Medulla oblongata (tissue), 1 donor: ENCODE measurements around the gene EVX1.
A peak's percentile ranks its signal among the peaks of the same experiment; 100 is the strongest.

ENCODE experiments used
- DNase-seq: peaks from one replicate; pipeline ENCODE4 v3.0.0-alpha.2; 2015; ENCODE audit errors: extremely low spot score

Gene EVX1

DNA sequence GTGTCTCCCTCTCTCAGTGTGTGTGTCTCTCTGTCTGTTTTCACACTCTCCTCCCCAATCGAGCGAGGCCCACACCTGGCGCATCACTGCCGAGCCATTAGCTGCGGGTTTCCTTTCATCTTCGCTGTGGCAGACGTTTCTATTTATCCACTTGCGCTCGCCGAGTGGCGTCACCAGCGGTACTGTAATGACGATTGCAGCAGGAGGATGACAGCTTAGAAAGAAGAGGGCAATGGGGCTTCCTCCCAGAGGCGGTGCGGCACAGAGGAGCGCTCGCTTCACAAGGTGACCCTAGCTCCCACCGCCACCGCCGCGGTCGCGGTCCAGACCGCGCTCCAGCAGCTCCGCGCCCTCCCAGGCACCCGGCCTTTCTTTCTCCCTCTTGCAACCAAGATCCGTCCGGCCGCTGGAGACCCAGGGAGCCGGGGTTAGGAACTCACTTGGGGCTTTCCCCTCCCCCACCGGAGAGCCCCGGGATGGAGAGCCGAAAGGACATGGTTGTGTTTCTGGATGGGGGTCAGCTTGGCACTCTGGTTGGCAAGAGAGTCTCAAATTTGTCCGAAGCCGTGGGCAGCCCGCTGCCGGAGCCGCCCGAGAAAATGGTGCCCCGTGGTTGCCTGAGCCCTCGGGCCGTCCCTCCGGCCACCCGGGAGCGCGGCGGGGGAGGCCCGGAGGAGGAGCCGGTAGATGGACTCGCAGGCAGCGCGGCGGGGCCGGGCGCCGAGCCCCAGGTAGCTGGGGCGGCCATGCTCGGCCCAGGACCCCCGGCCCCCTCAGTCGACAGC, at the start of gene EVX1:
Gene EVX1, plus strand, starts transcription at position 248 of the 785 bp plus-strand sequence. Its CDS starts 229 bp downstream, at position 477.
- DNase-seq = no peak

DNA sequence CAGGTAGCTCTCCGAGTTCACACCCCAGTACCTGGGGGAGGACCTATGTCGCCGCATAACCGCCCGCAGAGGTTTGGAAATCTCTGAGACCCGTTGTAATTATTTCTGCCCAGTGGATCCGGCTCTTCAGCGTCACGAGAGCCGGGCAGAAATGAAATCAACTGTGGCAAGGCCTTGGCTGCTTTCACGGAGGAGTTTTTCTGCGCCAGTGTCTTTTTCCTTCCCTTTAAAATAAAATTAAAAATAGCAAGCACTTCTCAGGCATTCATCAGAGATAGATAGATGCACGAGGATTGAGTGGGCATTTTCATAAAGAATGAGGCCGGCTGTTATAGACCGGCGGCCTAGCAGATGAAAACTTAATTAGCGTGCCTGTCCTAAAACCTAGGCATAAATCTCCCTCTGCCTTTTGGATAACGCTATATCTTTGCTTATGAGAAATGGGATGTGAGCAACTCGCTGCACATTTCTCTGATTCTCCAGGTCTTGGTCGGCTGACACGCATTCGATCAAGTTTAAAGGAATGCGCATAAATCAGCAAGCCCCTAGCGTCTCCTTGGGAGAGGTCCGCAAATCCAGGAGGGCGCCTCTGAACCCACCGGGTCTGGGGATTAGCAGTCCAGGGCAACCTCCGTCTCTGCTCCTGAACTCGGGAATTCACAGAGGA, 49.1 kb upstream of the EVX1 start:
- no peak for DNase-seq

DNA sequence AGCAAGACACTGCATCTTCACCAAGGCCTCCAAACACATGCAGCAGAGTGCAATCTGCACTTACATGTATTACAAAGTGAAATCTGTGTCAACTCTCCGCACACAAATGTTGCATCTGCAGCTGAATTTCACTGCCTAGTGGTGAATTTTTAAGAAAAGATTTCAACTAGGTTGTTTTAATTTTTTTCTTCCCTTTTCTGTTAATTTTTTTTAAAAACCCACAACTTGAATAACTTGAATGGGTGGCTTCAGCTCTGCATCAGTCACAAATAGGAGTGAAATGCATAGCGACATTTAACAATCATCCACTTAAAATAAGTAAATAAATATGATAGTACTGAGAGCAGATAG, 48.6 kb upstream of the EVX1 start:
- no peak for DNase-seq

DNA sequence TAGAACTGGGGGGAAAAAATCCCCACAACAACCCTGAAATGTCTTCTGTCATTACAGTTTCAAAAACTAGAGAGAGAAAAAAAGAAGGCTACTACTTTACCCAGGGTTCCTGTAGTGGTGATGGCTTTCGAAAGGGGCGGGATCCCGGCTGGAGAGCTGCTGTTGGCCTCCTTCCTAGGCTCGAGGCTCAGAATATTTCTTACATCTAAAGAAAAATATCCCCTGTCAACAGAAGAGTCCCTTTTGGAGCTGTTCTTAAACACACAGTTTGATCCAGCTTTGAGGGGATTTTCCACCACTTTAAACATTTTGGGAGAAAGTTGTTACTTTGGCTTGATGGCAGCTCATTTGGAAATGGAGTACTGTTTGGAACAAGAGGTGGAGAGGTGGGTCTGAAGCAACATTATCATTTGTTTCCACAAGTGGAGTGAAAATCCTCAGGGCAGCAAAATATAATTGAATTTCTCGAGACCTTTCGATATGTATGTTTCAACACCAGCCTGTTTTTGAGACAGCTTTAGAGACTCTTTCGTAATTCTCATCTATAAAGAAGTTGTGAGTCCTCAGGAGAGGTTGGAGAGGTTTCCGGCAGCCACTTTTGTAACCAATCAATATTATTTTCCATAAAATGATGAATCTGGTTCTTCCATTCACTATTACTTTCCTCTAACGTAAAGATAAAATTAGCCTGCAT, 47.8 kb upstream of the EVX1 start:
- DNase-seq = no peak

DNA sequence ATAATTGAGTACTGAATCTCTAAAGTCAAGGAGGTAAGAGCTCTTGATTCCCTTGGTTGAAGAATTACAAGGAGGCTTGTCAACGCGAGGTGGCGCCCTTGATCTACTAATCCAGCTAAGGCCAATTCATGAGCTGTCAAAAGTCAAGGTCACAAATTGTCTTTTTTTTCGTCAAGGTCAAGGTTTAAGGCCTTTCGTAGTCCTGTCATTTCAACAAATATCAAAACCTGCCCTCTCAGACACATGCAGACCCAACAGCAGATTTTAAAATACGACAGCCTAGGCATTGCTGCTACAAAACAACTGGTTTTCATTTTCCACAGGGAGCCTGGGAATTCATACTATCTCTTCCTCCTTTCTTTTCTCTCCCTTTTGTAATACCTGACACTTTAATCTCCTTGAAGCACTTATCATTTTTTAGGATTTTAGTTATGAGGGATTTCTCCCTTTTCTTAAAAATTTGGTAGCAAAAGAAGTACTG, 46.3 kb upstream of the EVX1 start:
- peak; percentile 91 for DNase-seq

DNA sequence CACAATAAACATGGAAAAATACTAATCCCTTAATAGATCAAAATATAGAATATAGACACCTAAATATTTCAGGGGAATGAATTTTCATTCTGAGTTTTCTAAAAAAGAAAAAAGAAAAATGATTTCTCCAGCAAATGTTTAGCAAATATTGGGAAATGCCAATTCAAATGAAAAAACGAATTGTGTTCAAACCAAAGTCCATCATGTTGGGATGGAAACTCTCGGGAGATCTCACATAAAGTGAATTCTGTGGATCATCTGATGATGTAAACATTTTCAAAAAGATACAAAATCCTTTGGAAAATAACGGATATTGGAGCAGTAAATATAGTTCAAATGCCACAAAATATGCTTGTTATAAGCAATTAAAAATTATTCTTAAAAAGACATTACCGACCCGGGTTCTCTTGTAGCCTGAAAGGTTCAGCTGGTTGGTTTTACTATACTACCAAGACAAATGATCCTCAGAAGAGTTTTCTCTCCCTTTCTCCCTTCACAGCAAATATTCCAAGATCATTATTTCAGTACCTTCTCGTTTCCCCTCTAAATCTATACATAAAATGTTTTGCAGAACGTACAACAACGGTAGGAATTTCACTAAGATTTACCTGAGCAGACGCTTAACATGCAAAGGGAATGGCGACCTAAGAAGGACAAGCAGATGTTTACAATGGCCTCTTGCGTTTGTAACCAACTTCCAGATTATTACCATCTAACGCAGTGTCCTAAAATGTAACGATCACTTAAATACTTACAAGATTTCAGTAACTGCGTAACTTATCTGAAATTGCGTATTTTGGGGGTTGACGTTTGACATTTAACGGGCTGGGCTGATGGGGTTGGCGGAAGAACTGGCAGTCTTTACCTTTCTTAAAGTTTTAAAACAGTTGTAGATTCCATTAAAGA, 45.2 kb upstream of the EVX1 start:
- DNase-seq = no peak

DNA sequence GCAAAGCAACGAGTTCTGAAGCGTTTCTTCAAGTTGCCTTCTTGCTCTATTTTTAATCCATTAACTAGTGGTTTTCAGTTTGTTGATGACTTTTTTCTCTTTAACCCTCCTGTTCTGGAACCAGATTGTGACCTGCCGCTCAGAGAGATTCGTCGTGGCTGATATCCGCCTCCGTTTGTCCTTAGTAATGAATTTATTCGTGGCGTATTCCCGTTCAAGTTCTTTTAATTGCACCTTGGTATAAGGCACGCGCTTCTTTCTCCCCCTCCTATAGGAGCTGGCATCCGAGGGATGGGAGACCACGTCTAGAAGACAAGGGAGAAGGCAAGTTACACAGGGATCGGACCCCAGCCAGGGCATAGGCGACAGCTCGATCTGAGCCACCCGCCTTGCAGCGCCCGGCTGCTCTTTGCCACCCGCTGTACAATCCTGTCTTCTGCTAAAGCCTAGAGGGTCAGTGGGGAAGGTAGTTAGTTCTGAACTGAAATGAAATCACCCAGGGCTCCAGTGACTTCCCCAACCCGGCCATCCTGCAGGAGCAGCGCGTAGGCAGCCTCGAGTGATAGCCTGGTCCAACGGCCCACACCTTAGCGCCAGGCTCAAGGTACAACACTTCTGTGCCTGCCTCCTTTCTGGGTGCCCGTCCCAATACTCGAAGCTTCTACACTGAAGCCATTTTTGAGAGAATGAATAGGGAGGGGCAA, 44.3 kb upstream of the EVX1 start:
- no peak for DNase-seq

DNA sequence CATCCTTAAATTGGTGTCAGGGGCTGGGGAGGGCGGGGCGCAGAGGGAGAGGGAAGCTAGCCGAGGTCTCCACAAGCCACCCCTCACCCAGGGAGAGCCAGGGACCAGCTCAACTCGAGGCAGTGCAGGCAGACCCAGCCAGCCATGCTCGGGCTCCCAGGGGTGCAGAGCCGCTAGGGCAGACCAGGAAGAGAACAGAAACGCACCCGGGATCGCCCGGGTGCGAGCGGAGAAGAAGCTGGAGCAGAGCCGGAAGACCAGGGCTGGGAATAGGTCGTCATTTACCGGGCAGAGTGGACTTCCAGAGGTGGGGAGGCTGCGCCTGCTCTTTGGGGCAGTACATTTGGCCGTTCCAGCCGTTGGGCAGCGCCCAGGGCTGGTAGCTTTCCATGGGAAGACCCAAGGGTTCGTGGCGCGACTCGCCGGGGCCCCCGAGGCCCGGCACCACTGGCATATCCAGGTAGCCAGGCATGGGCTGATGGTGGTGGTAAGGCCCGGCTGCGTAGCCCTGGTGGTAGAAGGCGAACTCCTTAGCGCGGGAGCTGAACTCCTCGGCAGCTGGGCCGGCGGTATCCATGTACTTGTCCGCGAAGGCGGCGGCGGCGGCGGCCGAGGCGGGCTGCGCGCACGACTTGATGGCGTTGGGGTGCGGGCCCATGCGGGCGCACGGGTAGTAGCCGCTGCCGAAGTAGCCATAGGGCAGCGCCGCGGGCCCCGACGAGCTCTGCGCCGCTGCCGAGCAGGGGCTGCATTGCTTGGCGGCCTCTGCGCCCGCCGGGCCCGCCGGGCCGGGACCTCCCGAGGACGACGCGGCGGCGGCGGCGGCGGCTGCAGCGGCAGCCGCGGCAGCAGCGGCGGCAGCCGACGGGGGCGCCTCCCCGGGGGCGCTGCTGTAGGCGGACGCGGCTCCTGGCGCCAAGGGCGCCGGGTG, 43.5 kb upstream of the EVX1 start:
- DNase-seq = no peak

DNA sequence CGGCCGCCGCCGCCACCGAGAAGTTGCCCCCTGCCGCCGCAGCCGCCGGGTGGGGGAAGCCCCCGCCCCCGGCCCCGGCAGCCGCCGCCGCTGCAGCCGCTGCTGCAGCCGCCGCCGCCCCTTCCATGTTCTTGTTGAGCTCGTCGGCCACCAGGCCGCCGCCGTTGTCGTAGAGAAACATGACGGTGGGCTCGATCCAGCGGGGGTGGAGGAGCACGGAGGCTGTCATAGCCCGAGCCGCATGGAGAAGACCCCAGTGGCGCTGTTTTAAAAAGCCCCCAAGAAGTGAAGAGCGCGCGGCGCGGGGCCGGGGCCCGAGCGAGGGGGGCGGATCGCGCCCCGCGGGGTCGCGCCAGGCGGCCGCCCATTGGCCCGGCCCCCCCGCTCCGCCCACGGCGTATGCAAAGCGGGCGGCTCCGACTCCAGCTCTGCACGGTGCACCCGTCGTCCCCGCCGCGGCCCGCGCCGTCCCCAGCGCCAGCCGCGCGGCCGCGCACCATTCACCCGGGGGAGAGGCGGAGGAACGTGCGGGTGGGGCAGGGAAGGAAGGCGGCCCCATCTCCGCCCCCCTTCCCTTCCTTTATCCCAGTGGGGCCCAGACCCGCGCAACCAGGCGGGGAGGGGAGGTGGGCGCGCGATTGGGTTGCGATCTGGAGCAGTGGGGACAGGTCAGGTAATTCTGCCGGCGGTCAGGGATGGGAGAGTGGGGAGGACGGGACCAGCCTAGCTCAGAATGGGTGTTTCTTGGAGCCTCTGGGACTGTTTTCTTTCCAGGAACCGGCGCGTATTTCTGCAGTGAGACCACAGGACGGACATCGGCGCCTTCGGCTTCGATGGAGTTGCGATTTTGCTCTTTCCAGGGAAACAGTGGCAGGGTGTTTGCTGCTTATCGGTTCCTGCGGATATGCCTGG, 42.5 kb upstream of the EVX1 start, which contains the start of gene HOXA13:
Gene HOXA13, minus strand, starts transcription at position 243 of the 912 bp plus-strand sequence. Its CDS starts 14 bp downstream, at position 229.
- no peak for DNase-seq

DNA sequence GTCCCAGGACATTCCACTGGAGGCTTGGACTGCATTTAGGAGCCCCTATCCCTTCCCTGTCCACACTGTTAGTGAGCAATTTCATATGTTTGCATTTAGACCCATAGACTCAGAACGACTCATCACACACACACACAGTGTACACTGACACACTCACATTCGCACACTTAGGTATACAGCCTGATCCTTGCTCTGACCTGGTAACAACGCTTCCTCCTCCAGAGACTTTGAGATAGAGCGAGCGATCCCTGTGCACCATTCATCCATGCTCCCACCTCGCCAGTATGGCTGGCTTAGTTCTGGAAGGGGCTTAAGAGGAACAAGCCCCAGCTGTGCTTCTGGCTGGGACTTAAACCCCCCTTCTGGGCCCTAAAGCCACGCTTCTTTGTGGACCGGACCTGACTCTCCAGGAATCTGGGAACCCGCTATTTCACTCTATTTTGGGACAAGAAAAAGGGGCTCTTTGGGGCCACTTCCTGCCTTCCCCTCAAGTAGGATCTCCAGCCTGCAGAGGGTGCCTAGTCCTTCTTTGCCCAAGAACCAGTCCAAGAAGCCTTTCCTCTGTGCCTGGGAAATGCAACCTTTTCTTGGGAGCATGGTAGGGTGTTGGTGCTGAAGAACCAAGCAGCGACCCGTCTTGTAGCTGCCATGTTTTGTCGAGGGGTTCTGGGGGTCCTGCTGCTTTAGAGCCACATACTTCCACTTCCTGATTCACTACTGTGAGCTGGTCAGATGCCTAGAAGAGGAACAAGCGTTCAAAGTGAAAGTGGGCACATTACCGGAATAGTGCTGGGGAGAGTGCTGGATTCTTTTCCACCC, 41.6 kb upstream of the EVX1 start:
- DNase-seq = peak; percentile 71

DNA sequence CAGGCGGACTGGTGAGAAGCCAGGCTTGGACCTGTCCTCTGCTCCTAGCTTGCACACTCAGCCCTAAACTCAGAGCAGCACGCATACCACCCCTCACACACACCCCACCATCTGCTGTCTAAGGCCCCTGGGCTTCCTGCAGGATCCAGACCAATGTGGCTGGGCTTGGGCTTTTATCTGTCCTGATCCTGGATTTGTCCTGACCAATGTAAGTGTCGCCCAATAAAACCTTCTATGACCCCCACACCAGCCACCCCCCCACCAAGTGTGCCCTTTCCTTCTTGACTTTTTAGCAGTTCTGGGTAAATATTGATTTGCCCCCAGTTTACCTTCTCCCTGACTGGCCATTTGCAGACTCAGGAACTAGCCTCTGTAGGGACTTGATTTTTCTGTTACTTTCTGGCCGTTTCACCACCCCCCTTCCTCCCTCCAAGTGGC, 41.0 kb upstream of the EVX1 start:
- no peak for DNase-seq

DNA sequence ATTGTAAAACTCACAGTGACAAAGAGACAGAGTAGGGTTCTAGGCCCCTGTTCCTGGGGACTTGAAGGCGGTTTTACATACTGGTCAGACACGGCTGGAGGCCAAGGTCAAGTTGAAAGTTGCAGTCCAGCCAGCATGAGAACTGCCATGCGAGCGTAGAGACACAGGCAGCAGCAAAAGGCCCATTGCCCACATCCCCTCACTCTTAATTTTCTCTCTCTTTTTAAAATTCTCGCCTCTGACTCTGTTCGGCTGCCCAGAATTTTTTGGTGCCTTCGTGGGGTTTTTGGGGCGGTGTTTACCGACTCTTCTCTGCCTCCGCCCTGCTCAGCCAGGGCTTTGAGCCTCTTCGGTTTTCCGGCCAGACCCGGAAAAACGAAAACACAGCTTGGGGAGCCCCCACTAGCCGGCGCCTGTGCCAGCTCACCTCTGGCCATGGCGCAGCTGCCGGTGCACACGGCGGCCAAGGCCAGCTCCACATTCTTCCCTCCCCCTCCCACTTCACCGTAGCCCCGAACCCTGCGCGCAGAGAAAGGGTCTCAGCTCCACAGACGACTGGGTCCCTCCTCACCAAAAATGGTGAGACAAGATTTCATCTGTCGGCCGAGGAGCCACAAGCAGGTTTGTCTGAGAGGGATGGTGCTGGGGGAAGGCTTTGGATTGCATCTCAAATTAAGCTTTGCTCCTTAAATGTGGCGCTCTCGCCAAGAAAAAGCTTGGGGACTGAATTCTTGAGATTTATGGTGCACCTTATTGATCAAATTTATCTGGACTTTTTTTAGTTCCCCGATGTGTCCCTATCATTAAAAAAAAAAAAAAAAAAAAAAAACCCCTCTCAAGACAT, 40.4 kb upstream of the EVX1 start:
- no peak for DNase-seq

DNA sequence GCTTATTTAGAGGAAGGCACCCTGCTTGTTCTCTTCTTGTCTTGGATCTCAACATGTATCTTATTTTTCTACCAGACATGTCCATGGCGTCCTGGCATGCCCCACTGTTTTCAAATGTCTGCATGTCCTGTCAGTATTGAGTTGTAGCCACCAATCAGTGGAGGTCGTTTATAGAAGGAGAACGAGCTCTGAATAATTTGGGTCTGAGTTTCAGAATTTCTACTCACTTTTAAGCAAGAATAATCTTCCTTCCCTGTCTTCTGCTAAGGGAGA, 39.8 kb upstream of the EVX1 start:
- DNase-seq = no peak

DNA sequence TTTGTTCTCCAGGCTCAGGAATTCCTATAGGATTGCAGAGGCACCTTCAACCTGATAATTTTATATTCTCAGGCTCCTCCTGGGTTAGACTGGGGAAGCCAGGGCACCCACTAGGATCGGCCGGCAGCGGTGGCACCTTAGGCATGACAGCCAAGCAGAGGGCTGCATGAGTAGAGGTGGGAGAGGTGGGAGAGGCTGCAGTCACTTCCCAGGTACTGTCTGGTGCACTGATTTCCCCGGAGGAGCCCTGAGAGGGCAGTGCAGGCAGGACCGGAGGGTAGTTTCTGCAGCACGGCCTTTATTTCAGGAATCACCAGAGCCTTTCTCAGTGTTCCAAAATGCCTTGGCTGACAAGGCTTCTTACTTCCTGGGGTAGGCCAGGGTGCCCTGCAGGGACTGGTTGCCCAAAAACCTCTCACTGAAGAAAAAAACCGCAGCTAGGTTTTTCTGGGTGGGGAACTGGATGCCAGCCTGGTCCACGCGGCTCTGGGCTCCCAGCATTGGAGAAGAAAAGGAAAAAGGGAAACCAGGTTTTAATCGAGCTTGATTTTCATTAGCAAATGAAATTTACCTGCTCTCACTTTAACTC, 39.1 kb upstream of the EVX1 start:
- DNase-seq = no peak

DNA sequence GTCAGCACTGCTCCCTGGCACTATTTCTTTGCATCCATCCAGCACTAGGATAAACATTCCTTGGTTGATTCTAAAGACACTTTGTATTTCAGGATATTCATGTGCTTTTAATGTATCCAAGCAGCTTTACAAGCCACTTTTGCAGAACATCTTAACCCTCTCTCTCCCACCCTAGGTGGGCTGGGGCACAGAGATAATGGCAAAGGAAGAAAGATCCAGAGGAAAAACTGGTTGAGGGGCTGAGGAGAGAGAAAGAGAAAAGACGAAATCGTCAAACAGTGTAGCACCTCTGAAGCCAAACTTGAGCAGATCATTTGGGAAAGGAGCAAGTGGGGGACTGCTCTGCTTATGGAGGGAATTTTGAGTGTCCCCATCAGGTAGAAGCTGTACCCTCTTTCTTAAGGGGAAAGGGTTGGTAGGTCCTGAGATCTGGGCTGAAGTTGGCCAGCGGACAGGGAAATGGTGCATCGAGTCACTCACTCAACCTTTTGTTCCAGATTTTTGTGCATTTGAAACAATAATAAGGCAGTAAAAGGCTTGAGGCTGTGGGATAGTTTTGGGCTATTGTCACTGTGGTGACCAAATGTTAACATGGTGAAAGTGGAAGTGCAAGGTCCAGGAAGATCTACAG, 38.5 kb upstream of the EVX1 start:
- DNase-seq = no peak

DNA sequence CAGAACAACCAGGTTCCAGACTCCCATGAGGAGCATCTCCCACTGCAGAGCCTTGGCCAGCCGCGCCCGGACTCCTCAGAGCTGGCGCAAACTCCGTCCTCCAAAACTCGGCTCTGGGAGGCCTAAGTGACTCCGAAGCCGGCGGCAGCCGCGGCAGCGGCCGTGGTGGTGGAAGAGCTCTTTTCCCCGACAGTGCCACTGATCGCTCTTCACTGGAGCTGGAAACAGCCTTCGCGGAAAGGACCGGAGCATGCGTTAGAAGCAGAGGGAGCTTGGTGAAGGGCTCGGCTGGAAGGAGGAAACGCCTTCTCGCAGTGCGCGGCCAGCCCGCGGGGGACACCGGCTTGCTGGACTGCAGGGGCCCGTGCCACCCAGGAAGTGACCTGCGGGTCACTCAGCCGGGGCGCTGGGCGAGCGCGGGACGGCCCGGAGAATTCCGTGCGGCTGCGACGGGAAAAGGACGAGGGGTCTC, 37.7 kb upstream of the EVX1 start:
- DNase-seq = no peak
